WTC11 (cell line): ENCODE measurements around the gene MBOAT2. TPM values are rescaled to one million over a fixed set of nuclear protein-coding genes. Genes with fewer than 3 reads are reported as not detected.

Experiments used
- ATAC-seq: fragments of 200-7000 bp; cut with Tn5 transposase; 2 replicates; pipeline ENCODE4 v1.10.0; 2021; ENCODE audit warnings: mild to moderate bottlenecking, moderate library complexity
- CTCF ChIA-PET: fragments of 300-600 bp; sonication (Branson Sonifier 250); formaldehyde crosslinking; loops from one replicate; lab custom pipeline; 2021; ENCODE audit warnings: antibody characterized with exemption; lab: Charles Lee
- POLR2A ChIA-PET: fragments of 350-600 bp; sonication (Branson Sonifier 250); formaldehyde crosslinking; loops from one replicate; lab custom pipeline; 2021; ENCODE audit warnings: antibody characterized with exemption; lab: Charles Lee
- DNase-seq: peaks from one replicate; pipeline ENCODE4 v3.0.0; 2021; ENCODE audit warnings: low spot score
- H3K27ac Mint-ChIP-seq: 2 replicates; pipeline ENCODE4 v1.8.0; 2021; ENCODE audit warnings: mixed read lengths
- H3K27me3 Mint-ChIP-seq: 2 replicates; pipeline ENCODE4 v1.8.0; 2021; ENCODE audit warnings: low read depth, mild to moderate bottlenecking, moderate library complexity, mixed read lengths
- H3K36me3 Mint-ChIP-seq: 2 replicates; pipeline ENCODE4 v1.8.0; 2021; ENCODE audit warnings: mixed read lengths
- H3K4me1 Mint-ChIP-seq: 2 replicates; pipeline ENCODE4 v1.8.0; 2022; ENCODE audit warnings: mixed read lengths
- H3K4me3 Mint-ChIP-seq: 2 replicates; pipeline ENCODE4 v1.8.0; 2021; ENCODE audit warnings: mild to moderate bottlenecking, moderate library complexity, mixed read lengths
- H3K9me3 Mint-ChIP-seq: 2 replicates; pipeline ENCODE4 v1.8.0; 2021; ENCODE audit warnings: mixed read lengths
- CDX4 ChIP-seq: fragments of 250-450 bp; sonication (Bioruptor Pico); IDR thresholded peaks from 2 replicates; pipeline ENCODE4 v1.9.0; 2021; ENCODE audit warnings: moderate library complexity, mild to moderate bottlenecking, inconsistent platforms, borderline replicate concordance
- CREB1 ChIP-seq: sonication (generic); formaldehyde crosslinking; IDR thresholded peaks from 2 replicates; pipeline ENCODE4 v1.8.0; 2023; ENCODE audit warnings: mild to moderate bottlenecking, missing genetic modification reagents
- JAZF1 ChIP-seq: fragments of 250-450 bp; sonication (Bioruptor Pico); IDR thresholded peaks from 2 replicates; pipeline ENCODE4 v1.9.0; 2021; ENCODE audit warnings: moderate library complexity, mild to moderate bottlenecking, inconsistent platforms
- KAT7 ChIP-seq: sonication (generic); formaldehyde crosslinking; IDR thresholded peaks from 2 replicates; pipeline ENCODE4 v1.8.1; 2023; ENCODE audit warnings: missing genetic modification reagents, mild to moderate bottlenecking, borderline replicate concordance
- MAX ChIP-seq: sonication (generic); formaldehyde crosslinking; IDR thresholded peaks from 2 replicates; pipeline ENCODE4 v1.8.0; 2022; ENCODE audit warnings: mild to moderate bottlenecking, missing genetic modification reagents
- NFE2L1 ChIP-seq: sonication (generic); formaldehyde crosslinking; IDR thresholded peaks from 2 replicates; pipeline ENCODE4 v1.8.1; 2023; ENCODE audit warnings: missing genetic modification reagents
- PRDM15 ChIP-seq: sonication (generic); formaldehyde crosslinking; IDR thresholded peaks from 2 replicates; pipeline ENCODE4 v1.8.0; 2022; ENCODE audit warnings: missing genetic modification reagents
- RELA ChIP-seq: sonication (generic); formaldehyde crosslinking; IDR thresholded peaks from 2 replicates; pipeline ENCODE4 v1.8.1; 2022; ENCODE audit warnings: missing genetic modification reagents, mild to moderate bottlenecking, borderline replicate concordance
- SMAD3 ChIP-seq: sonication (generic); formaldehyde crosslinking; IDR thresholded peaks from 2 replicates; pipeline ENCODE4 v1.8.0; 2022; ENCODE audit warnings: missing genetic modification reagents, mild to moderate bottlenecking, borderline replicate concordance
- TEAD1 ChIP-seq: sonication (generic); formaldehyde crosslinking; IDR thresholded peaks from 2 replicates; pipeline ENCODE4 v1.8.0; 2022; ENCODE audit warnings: mild to moderate bottlenecking, missing genetic modification reagents
- ZBTB21 ChIP-seq: sonication (generic); formaldehyde crosslinking; IDR thresholded peaks from 2 replicates; pipeline ENCODE4 v1.8.1; 2023; ENCODE audit warnings: mild to moderate bottlenecking, missing genetic modification reagents, borderline replicate concordance
- ZBTB43 ChIP-seq: sonication (generic); formaldehyde crosslinking; IDR thresholded peaks from 2 replicates; pipeline ENCODE4 v1.8.1; 2023; ENCODE audit warnings: mild to moderate bottlenecking, missing genetic modification reagents
- ZNF121 ChIP-seq: sonication (generic); formaldehyde crosslinking; IDR thresholded peaks from 2 replicates; pipeline ENCODE4 v1.8.0; 2023; ENCODE audit warnings: missing genetic modification reagents
- total RNA-seq: library from RNA; stranded (reverse); gene quantifications from 3 replicates; pipeline ENCODE4 v1.2.3, GENCODE V29; 2021
- TF ChIP-seq, protein P1 (sequence below): fragments of 250-450 bp; sonication (Bioruptor Pico); IDR thresholded peaks from 2 replicates; pipeline ENCODE4 v1.9.0; 2021; ENCODE audit warnings: mild to moderate bottlenecking
- TF ChIP-seq, protein P2 (sequence below): sonication (generic); formaldehyde crosslinking; IDR thresholded peaks from 2 replicates; pipeline ENCODE4 v1.8.1; 2022; ENCODE audit warnings: low read depth, missing genetic modification reagents, borderline replicate concordance
- TF ChIP-seq, protein P3 (sequence below): sonication (generic); formaldehyde crosslinking; conservative IDR thresholded peaks from 2 replicates; pipeline ENCODE4 v1.8.1; 2023; ENCODE audit warnings: mild to moderate bottlenecking, low read depth, missing genetic modification reagents, moderate library complexity
- TF ChIP-seq, protein P4 (sequence below): fragments of 250-450 bp; sonication (Bioruptor Pico); IDR thresholded peaks from 2 replicates; pipeline ENCODE4 v1.9.0; 2021; ENCODE audit warnings: mild to moderate bottlenecking, borderline replicate concordance
- TF ChIP-seq, protein P5 (sequence below): sonication (generic); formaldehyde crosslinking; IDR thresholded peaks from 2 replicates; pipeline ENCODE4 v1.8.0; 2023; ENCODE audit warnings: mild to moderate bottlenecking, missing genetic modification reagents

MBOAT2 gene
- total RNA-seq, 1 experiment from 2014 or later: 24.7 TPM

- H3K36me3 Mint-ChIP-seq: no peaks in the 10 kb centered on the region
- TF ChIP-seq ZBTB21 (CRISPR knock-in tag) (no peak), JAZF1 (CRISPR knock-in tag) (no peak), TEAD1 (CRISPR knock-in tag) (no peak), NFE2L1 (no peak), ZNF121 (CRISPR knock-in tag) (no peak), CREB1 (no peak), ZBTB43 (CRISPR knock-in tag) (no peak), PRDM15 (CRISPR knock-in tag) (no peak), KAT7 (no peak)
- TF ChIP-seq, protein P1, sequence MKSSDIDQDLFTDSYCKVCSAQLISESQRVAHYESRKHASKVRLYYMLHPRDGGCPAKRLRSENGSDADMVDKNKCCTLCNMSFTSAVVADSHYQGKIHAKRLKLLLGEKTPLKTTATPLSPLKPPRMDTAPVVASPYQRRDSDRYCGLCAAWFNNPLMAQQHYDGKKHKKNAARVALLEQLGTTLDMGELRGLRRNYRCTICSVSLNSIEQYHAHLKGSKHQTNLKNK: no peak
- TF ChIP-seq, protein P2, sequence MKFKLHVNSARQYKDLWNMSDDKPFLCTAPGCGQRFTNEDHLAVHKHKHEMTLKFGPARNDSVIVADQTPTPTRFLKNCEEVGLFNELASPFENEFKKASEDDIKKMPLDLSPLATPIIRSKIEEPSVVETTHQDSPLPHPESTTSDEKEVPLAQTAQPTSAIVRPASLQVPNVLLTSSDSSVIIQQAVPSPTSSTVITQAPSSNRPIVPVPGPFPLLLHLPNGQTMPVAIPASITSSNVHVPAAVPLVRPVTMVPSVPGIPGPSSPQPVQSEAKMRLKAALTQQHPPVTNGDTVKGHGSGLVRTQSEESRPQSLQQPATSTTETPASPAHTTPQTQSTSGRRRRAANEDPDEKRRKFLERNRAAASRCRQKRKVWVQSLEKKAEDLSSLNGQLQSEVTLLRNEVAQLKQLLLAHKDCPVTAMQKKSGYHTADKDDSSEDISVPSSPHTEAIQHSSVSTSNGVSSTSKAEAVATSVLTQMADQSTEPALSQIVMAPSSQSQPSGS: no peak
- TF ChIP-seq, protein P3, sequence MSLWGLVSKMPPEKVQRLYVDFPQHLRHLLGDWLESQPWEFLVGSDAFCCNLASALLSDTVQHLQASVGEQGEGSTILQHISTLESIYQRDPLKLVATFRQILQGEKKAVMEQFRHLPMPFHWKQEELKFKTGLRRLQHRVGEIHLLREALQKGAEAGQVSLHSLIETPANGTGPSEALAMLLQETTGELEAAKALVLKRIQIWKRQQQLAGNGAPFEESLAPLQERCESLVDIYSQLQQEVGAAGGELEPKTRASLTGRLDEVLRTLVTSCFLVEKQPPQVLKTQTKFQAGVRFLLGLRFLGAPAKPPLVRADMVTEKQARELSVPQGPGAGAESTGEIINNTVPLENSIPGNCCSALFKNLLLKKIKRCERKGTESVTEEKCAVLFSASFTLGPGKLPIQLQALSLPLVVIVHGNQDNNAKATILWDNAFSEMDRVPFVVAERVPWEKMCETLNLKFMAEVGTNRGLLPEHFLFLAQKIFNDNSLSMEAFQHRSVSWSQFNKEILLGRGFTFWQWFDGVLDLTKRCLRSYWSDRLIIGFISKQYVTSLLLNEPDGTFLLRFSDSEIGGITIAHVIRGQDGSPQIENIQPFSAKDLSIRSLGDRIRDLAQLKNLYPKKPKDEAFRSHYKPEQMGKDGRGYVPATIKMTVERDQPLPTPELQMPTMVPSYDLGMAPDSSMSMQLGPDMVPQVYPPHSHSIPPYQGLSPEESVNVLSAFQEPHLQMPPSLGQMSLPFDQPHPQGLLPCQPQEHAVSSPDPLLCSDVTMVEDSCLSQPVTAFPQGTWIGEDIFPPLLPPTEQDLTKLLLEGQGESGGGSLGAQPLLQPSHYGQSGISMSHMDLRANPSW: no peak
- TF ChIP-seq, all 79 proteins: peak for 0
- Mint-ChIP-seq H3K27me3 (no peaks in the 10 kb centered on the region), H3K4me3 (no peak overlapping the region), H3K4me1 (peaks cover 38% of the 10 kb centered on the region), H3K9me3 (no peaks in the 10 kb centered on the region), H3K27ac (no peak overlapping the region)
- ChIA-PET POLR2A (no interaction called here), CTCF (interaction anchor here (1.6 kb wide), 1 partner anchor 117 kb away, joined by 4 read pairs; no protein-coding TSS in a partner anchor)
- ATAC-seq (no peak), DNase-seq (no peak)
Measured at GRCh38 chr2:8994386-8994785, 9.1 kb downstream of the MBOAT2 start.

GRCh38 chr2:8993902-8994278 is 9.6 kb downstream of the MBOAT2 start:
- Mint-ChIP-seq H3K9me3 (no peaks in the 10 kb centered on the region), H3K27ac (no peak overlapping the region), H3K4me3 (no peak overlapping the region), H3K36me3 (no peaks in the 10 kb centered on the region), H3K4me1 (peaks cover 34% of the 10 kb centered on the region), H3K27me3 (no peaks in the 10 kb centered on the region)
- DNase-seq (no peak), ATAC-seq (no peak)
- ChIA-PET POLR2A (no interaction called here), CTCF (interaction anchor here (1.2 kb wide), 1 partner anchor 120 kb away, joined by 3 read pairs; no protein-coding TSS in a partner anchor)
- TF ChIP-seq RELA (CRISPR knock-in tag) (no peak), SMAD3 (CRISPR knock-in tag) (no peak), CDX4 (CRISPR knock-in tag) (no peak), MAX (CRISPR knock-in tag) (no peak)
- TF ChIP-seq, protein P4, sequence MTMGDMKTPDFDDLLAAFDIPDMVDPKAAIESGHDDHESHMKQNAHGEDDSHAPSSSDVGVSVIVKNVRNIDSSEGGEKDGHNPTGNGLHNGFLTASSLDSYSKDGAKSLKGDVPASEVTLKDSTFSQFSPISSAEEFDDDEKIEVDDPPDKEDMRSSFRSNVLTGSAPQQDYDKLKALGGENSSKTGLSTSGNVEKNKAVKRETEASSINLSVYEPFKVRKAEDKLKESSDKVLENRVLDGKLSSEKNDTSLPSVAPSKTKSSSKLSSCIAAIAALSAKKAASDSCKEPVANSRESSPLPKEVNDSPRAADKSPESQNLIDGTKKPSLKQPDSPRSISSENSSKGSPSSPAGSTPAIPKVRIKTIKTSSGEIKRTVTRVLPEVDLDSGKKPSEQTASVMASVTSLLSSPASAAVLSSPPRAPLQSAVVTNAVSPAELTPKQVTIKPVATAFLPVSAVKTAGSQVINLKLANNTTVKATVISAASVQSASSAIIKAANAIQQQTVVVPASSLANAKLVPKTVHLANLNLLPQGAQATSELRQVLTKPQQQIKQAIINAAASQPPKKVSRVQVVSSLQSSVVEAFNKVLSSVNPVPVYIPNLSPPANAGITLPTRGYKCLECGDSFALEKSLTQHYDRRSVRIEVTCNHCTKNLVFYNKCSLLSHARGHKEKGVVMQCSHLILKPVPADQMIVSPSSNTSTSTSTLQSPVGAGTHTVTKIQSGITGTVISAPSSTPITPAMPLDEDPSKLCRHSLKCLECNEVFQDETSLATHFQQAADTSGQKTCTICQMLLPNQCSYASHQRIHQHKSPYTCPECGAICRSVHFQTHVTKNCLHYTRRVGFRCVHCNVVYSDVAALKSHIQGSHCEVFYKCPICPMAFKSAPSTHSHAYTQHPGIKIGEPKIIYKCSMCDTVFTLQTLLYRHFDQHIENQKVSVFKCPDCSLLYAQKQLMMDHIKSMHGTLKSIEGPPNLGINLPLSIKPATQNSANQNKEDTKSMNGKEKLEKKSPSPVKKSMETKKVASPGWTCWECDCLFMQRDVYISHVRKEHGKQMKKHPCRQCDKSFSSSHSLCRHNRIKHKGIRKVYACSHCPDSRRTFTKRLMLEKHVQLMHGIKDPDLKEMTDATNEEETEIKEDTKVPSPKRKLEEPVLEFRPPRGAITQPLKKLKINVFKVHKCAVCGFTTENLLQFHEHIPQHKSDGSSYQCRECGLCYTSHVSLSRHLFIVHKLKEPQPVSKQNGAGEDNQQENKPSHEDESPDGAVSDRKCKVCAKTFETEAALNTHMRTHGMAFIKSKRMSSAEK (CRISPR knock-in tag): no peak
- TF ChIP-seq, protein P5, sequence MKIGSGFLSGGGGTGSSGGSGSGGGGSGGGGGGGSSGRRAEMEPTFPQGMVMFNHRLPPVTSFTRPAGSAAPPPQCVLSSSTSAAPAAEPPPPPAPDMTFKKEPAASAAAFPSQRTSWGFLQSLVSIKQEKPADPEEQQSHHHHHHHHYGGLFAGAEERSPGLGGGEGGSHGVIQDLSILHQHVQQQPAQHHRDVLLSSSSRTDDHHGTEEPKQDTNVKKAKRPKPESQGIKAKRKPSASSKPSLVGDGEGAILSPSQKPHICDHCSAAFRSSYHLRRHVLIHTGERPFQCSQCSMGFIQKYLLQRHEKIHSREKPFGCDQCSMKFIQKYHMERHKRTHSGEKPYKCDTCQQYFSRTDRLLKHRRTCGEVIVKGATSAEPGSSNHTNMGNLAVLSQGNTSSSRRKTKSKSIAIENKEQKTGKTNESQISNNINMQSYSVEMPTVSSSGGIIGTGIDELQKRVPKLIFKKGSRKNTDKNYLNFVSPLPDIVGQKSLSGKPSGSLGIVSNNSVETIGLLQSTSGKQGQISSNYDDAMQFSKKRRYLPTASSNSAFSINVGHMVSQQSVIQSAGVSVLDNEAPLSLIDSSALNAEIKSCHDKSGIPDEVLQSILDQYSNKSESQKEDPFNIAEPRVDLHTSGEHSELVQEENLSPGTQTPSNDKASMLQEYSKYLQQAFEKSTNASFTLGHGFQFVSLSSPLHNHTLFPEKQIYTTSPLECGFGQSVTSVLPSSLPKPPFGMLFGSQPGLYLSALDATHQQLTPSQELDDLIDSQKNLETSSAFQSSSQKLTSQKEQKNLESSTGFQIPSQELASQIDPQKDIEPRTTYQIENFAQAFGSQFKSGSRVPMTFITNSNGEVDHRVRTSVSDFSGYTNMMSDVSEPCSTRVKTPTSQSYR (CRISPR knock-in tag): no peak
